Retinal pigment epithelial cell (primary cell): Measurements from ENCODE around the gene IQGAP2.

Source experiments
- DNase-seq: peaks from one replicate; pipeline ENCODE4 v3.0.0-alpha.2; 2010; ENCODE audit warnings: low read depth
- H3K4me3 ChIP-seq: 2 replicates; pipeline ENCODE4 v1.5.1; 2011; ENCODE audit warnings: mild to moderate bottlenecking, low read length, control low read depth, moderate library complexity
- TF ChIP-seq, protein P1 (sequence below): conservative IDR thresholded peaks from 2 replicates; pipeline ENCODE4 v1.5.1; 2011; ENCODE audit warnings: low read depth, low read length, control low read depth, inconsistent platforms

Gene IQGAP2

GRCh38 chr5:76617229-76617628 lies 214.1 kb downstream of the IQGAP2 start:
- TF ChIP-seq, protein P1, sequence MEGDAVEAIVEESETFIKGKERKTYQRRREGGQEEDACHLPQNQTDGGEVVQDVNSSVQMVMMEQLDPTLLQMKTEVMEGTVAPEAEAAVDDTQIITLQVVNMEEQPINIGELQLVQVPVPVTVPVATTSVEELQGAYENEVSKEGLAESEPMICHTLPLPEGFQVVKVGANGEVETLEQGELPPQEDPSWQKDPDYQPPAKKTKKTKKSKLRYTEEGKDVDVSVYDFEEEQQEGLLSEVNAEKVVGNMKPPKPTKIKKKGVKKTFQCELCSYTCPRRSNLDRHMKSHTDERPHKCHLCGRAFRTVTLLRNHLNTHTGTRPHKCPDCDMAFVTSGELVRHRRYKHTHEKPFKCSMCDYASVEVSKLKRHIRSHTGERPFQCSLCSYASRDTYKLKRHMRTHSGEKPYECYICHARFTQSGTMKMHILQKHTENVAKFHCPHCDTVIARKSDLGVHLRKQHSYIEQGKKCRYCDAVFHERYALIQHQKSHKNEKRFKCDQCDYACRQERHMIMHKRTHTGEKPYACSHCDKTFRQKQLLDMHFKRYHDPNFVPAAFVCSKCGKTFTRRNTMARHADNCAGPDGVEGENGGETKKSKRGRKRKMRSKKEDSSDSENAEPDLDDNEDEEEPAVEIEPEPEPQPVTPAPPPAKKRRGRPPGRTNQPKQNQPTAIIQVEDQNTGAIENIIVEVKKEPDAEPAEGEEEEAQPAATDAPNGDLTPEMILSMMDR: no peak
- no peak overlapping the region for H3K4me3 ChIP-seq
- no peak for DNase-seq

GRCh38 chr5:76617675-76618074 lies 214.6 kb downstream of the IQGAP2 start:
- no peak overlapping the region for H3K4me3 ChIP-seq
- TF ChIP-seq, protein P1: no peak
- DNase-seq: no peak

DNA sequence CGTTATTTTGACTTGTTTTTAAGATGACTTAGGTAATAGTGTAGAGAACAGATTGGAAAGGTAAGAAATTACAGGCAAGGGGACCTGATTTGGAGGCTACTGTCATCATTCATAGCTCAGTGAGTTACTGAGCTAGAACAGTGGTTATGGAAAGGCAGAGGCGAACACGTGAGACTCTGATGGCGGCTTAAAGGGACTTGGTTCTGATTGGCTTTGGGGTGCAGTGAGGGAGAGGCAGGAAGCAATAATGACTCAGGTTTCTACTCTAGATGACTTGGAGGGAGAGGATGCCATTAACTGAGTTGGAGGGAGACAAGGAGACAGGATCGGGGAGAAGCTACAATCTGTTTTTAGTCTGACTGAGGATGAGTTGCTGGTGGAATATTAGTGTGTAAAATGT lies 217.1 kb downstream of the IQGAP2 start:
- no peak for DNase-seq
- peak overlapping the region; percentile 62 for H3K4me3 ChIP-seq
- TF ChIP-seq, protein P1: no peak

DNA sequence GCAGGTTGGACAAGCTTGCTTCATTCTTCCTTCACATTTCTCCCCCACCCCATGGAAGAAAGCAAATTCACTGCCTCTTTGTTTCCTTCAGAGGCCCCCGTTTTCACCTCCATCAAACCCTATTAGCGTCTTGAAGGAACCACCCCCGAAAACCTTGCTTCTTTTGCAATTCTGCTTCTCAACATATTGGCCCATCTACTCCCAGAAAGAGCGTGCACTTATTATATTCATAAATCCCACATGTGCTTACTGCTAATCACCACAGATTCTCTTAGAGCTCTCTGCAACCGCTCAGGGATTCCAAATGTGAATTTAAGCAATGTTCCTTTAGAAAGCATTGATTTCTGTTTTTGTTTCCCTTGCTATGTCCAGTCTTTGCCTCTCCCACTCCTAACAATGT lies 219.0 kb downstream of the IQGAP2 start:
- H3K4me3 ChIP-seq: peak overlapping the region; percentile 62
- TF ChIP-seq, protein P1: no peak
- DNase-seq: peak; percentile 25

DNA sequence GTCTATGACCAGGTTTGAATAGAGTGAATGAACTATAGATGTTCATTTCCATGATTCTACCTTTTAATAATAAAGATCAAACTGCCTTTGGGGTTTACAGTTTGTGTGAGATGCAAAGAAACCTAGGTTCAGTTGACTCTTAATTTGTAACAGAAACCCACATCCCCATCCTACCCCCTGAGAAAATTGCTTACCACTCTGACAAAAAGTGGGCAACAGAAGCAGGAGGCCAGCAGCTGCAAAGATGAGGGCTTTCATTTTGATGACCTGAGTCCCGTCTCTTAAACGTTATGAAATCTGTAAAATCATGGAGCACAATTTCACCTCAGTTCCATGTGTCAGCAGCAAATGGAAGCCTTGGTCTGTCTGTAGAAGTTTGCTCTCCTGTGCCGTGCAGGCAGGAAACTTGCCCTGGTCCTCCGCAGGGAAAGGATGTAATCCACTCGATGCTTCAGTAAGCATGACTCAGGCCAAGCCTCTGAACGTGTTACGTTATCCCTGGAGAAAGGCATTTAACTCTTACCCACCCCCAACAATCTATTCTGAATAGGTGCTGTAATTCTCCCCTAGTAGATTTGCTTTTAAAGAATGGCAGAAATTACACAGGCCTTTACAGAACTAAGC lies 220.0 kb downstream of the IQGAP2 start, which contains the start of gene F2RL2:
Gene F2RL2 (minus strand): TSS at position 431 of the 624 bp plus-strand sequence. CDS start 173 bp downstream, at position 258.
- peak; percentile 83 for DNase-seq
- TF ChIP-seq, protein P1: no peak
- H3K4me3 ChIP-seq: peak within 1 kb of the TSS; percentile 62

DNA sequence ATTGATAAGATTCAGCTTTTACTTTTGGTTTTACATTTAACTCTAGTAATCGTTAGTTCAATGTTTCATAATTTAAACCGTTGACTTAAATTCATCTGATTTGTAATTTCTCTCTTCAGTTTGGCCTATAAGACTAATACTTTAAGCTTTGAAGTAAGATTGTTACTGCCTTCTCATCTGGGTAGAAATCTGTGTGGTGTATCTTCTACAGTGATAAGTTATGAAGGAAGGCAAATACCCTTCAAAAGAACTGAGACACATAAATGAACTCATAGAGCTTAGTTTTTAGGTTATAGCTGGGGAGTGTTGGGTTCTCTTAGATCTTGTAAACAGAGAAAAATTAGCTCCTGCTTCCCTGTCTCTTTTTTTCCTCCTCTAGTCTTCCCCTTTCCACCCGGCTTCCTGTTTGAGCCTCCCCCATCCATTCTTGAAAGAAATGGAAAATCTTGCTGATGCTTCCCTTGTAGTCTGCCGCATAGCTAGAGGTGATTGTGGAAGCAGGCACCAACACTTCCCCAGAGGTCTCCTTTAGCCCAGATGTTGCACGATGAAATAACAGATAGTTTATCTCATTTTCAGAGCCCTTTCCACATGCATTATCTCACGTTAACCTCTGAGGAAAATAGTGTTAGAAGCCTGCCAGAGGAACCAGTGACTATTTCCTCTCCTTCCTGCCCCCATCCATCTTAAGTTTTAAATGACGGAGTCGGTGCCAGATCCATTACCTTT lies 222.2 kb downstream of the IQGAP2 start:
- TF ChIP-seq, protein P1: no peak
- H3K4me3 ChIP-seq: no peak overlapping the region
- DNase-seq: no peak

- H3K4me3 ChIP-seq: no peak overlapping the region
- DNase-seq: no peak
- TF ChIP-seq, protein P1: no peak
Observed at GRCh38 chr5:76626738-76627137, 223.7 kb downstream of the IQGAP2 start.
